ENCODE data around the gene NAV2.

DNA sequence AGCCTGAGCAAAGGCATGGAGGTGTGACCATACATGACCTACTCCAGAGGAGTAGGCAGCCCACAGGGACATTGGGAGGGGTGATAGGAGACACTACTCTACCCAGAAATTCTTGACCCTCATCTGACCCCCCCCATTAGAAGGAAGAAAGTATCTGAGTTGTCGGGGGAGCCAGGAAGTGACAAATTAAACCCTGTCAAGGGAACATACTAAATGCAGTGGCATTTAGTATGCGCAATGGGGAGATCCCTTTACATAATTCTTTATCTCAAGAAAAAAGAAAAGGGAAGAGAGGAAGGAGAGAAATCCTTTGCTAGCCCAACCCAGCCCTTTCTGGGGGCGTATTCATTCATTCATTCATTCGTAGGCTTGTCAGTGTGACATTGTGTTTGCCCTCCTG is 58.8 kb downstream of the NAV2 start:
- TF ChIP-seq ZFP3 (CRISPR knock-in tag; IDR thresholded peaks at IDR 0.05), result no peak
- TF ChIP-seq CREB5 (CRISPR knock-in tag; IDR thresholded peaks at IDR 0.05; ENCODE audit: low read depth), result no peak
- TF ChIP-seq, protein P1, sequence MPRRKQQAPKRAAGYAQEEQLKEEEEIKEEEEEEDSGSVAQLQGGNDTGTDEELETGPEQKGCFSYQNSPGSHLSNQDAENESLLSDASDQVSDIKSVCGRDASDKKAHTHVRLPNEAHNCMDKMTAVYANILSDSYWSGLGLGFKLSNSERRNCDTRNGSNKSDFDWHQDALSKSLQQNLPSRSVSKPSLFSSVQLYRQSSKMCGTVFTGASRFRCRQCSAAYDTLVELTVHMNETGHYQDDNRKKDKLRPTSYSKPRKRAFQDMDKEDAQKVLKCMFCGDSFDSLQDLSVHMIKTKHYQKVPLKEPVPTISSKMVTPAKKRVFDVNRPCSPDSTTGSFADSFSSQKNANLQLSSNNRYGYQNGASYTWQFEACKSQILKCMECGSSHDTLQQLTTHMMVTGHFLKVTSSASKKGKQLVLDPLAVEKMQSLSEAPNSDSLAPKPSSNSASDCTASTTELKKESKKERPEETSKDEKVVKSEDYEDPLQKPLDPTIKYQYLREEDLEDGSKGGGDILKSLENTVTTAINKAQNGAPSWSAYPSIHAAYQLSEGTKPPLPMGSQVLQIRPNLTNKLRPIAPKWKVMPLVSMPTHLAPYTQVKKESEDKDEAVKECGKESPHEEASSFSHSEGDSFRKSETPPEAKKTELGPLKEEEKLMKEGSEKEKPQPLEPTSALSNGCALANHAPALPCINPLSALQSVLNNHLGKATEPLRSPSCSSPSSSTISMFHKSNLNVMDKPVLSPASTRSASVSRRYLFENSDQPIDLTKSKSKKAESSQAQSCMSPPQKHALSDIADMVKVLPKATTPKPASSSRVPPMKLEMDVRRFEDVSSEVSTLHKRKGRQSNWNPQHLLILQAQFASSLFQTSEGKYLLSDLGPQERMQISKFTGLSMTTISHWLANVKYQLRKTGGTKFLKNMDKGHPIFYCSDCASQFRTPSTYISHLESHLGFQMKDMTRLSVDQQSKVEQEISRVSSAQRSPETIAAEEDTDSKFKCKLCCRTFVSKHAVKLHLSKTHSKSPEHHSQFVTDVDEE (CRISPR knock-in tag; IDR thresholded peaks at IDR 0.05), result no peak
- no peak for TF ChIP-seq ZFP30 (CRISPR knock-in tag; IDR thresholded peaks at IDR 0.05)
- no peak for TF ChIP-seq ZNF8 (CRISPR knock-in tag; IDR thresholded peaks at IDR 0.05)
- TF ChIP-seq SNAI2 (CRISPR knock-in tag; IDR thresholded peaks at IDR 0.05), result no peak
- TF ChIP-seq OSR1 (CRISPR knock-in tag; IDR thresholded peaks at IDR 0.05), result no peak
- no peak for TF ChIP-seq ZC3H10 (CRISPR knock-in tag; IDR thresholded peaks at IDR 0.05)
- no peak for TF ChIP-seq ISL1 (CRISPR knock-in tag; IDR thresholded peaks at IDR 0.05)
- TF ChIP-seq, protein P2, sequence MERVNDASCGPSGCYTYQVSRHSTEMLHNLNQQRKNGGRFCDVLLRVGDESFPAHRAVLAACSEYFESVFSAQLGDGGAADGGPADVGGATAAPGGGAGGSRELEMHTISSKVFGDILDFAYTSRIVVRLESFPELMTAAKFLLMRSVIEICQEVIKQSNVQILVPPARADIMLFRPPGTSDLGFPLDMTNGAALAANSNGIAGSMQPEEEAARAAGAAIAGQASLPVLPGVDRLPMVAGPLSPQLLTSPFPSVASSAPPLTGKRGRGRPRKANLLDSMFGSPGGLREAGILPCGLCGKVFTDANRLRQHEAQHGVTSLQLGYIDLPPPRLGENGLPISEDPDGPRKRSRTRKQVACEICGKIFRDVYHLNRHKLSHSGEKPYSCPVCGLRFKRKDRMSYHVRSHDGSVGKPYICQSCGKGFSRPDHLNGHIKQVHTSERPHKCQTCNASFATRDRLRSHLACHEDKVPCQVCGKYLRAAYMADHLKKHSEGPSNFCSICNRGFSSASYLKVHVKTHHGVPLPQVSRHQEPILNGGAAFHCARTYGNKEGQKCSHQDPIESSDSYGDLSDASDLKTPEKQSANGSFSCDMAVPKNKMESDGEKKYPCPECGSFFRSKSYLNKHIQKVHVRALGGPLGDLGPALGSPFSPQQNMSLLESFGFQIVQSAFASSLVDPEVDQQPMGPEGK (CRISPR knock-in tag; IDR thresholded peaks at IDR 0.05; ENCODE audit: borderline replicate concordance), result no peak
- no peak for TF ChIP-seq ZNF565 (CRISPR knock-in tag; conservative IDR thresholded peaks at IDR 0.05; ENCODE audit: low read depth)
- no peak for TF ChIP-seq CSDC2 (CRISPR knock-in tag; IDR thresholded peaks at IDR 0.05)
- TF ChIP-seq GLIS3 (CRISPR knock-in tag; IDR thresholded peaks at IDR 0.05), result no peak
- TF ChIP-seq RARB (CRISPR knock-in tag; IDR thresholded peaks at IDR 0.05), result no peak

Data from SK-N-SH treated with all-trans-retinoic acid at 6 μM for 48 hours (cell line).